Spleen (tissue), 7 donors: ENCODE data around the gene GLYR1.

ENCODE experiments used
- POLR2A ChIP-seq, 3 donors: fragments of 450-650 bp; IDR thresholded peaks; one replicate each; pipeline ENCODE4 v1.5.1; 2017; ENCODE audit warnings: antibody characterized with exemption in 3 of 3, mild to moderate bottlenecking in 1 of 3
- TF ChIP-seq, protein P1 (sequence below), 11 experiments: fragments of 200-600 bp in 7 of 11; fragments of 450-650 bp in 4 of 11; sonication (generic) in 4 of 11; IDR thresholded peaks in 8 of 11; conservative IDR thresholded peaks in 3 of 11; 1 replicate in 7 of 11; 2 replicates in 4 of 11; pipeline versions ENCODE4 v1.4.0 to v1.8.0; 2016 to 2021; ENCODE audit warnings: antibody characterized with exemption in 11 of 11, inconsistent platforms in 4 of 11, mild to moderate bottlenecking in 1 of 11
- donor health status: DM: no; HTN: no; CAD: no; lungs with moderate emphysema.
- donor health status: DM: no; HTN: no; CAD: no.
- donor health status: DM: no; HTN: no; CAD: no.

DNA sequence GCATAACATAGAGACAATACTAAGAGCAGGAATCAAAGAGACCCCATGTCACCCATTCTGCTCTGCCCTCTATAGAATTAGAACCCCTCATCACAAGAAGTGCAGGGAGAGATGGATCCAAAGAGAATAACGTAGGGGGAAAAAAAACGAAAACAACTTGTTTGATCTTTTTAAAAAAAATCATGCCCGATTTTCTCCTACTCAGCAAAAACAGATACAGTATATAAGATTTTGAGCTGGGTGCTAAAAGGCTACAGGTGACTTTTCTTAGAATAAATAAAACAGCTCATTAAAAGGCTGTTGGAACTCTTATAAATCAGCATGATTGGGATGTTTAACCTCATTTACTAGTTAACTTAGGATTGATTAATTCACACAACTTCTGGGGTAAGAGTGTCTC lies 17.6 kb upstream of the GLYR1 start:
- TF ChIP-seq, protein P1, sequence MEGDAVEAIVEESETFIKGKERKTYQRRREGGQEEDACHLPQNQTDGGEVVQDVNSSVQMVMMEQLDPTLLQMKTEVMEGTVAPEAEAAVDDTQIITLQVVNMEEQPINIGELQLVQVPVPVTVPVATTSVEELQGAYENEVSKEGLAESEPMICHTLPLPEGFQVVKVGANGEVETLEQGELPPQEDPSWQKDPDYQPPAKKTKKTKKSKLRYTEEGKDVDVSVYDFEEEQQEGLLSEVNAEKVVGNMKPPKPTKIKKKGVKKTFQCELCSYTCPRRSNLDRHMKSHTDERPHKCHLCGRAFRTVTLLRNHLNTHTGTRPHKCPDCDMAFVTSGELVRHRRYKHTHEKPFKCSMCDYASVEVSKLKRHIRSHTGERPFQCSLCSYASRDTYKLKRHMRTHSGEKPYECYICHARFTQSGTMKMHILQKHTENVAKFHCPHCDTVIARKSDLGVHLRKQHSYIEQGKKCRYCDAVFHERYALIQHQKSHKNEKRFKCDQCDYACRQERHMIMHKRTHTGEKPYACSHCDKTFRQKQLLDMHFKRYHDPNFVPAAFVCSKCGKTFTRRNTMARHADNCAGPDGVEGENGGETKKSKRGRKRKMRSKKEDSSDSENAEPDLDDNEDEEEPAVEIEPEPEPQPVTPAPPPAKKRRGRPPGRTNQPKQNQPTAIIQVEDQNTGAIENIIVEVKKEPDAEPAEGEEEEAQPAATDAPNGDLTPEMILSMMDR (IDR thresholded peaks at IDR 0.05 in 8 of 11, conservative IDR thresholded peaks at IDR 0.05 in 3 of 11) = no peak
- TF ChIP-seq POLR2A (IDR thresholded peaks at IDR 0.05) = no peak
